ENCODE measurements around the gene LARP4B.

DNA sequence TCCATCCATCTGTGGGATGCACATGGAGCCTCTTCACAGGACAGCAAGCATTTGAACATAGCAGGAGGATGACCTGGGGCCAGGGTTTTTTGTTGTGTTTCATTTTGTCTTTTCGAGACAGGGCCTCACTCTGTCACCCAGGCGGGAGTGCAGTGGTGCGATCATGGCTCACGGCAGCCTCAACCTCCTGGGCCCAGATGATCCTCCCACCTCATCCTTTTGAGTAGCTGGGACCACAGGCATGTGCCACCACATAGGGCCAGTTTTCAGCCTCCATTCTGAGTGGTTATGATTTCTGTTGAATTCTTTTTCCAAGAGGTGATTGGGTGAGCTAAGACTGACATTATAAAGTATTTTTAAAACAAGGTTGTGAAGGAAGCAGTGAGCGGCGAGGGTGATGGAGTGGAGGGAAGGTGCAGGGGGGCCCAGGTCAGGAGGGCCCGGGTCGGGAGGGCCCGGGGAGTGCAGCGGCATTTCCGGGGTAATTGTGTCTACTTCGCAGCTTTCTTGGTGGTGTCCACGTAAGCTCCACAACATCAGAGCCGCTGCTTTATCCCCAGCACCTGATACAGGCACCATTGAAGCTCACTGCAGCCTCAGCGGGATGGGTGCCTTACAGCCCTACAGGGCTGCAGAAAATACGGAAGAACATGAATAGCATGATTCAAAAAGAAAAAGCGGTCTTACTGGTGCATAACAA, 12.0 kb upstream of the LARP4B start:
- TF ChIP-seq, protein P1, sequence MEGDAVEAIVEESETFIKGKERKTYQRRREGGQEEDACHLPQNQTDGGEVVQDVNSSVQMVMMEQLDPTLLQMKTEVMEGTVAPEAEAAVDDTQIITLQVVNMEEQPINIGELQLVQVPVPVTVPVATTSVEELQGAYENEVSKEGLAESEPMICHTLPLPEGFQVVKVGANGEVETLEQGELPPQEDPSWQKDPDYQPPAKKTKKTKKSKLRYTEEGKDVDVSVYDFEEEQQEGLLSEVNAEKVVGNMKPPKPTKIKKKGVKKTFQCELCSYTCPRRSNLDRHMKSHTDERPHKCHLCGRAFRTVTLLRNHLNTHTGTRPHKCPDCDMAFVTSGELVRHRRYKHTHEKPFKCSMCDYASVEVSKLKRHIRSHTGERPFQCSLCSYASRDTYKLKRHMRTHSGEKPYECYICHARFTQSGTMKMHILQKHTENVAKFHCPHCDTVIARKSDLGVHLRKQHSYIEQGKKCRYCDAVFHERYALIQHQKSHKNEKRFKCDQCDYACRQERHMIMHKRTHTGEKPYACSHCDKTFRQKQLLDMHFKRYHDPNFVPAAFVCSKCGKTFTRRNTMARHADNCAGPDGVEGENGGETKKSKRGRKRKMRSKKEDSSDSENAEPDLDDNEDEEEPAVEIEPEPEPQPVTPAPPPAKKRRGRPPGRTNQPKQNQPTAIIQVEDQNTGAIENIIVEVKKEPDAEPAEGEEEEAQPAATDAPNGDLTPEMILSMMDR (IDR thresholded peaks at IDR 0.05): no peak
- TF ChIP-seq POLR2A (IDR thresholded peaks at IDR 0.05): no peak

Data from vagina (tissue), 2 donors.